GM12892 (cell line): ENCODE data around the gene UBE2O.

ENCODE experiments used
- POLR2A ChIP-seq: IDR thresholded peaks from 2 replicates; pipeline ENCODE4 v1.6.1; 2011; ENCODE audit warnings: low read depth, low read length, control low read depth
- POLR2AphosphoS5 ChIP-seq: IDR thresholded peaks from 2 replicates; pipeline ENCODE4 v1.6.1; 2011; ENCODE audit warnings: low read depth, low read length, control low read depth
- TAF1 ChIP-seq: IDR thresholded peaks from 2 replicates; pipeline ENCODE4 v1.6.1; 2011; ENCODE audit warnings: low read depth, mild to moderate bottlenecking, control low read depth, low read length, borderline replicate concordance

DNA sequence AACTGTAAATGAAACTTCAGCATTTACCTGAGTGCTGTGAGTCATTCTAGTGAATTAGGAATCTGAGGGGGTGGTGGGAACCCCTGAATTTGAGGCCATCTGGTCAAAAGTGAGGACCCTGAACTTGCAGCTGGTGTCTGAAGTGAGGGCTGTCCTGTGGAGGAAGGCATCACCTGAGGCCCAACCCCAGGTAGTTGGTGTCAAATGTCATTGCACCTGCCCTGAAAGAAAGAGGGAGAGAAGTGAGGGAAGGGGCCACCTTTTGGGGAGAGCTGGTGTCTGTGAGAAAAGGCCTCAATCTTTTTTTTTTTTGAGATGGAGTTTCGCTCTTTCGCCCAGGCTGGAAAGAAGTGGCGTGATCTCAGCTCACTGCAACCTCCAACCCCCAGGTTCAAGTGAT is 86.7 kb downstream of the UBE2O start:
- TF ChIP-seq POLR2A (no peak), TAF1 (no peak), POLR2AphosphoS5 (no peak)
